ENCODE results near the gene E2F3.

Gene E2F3

DNA sequence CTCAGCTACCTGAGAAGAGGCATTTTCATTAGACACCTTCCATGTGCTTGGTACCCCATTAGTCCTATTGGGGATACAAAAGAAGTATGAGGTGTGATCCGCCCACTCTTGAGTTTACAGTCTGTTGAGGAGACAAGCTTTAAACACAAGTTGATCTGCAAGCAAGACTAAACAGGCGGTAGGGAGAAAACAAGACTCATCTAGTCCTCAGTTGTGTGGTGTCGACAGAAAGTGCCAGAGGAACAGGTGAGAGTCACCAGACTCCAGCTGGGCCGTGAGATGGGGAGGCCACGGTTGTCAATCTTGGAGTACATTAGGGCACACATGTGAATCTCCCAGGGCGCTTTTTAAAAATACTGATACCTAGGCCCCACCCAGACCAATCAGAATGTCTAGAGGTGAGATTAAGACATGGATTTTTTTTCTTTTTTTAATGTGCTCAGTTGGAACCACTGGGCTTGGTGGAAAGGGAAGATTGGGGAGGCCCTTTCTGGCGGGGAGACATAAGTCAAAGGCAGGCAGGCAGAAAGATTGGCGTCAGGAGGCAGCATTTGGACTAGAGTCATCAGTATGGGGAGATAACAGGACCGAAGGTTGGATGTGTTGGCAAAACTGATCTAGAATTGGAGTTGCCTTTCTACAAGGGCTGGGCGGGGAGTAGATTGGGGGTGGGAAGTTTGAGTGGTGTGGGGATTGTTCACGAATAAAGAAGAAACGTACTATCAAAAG, 10.4 kb downstream of the E2F3 start:
- TF ChIP-seq CTCF (conservative IDR thresholded peaks at IDR 0.05; ENCODE audit: low read depth, low read length) = no peak
- Histone ChIP-seq H3K4me3 (IDR thresholded peaks at IDR 0.05; ENCODE audit: insufficient read depth, low read depth, low read length) (no peak overlapping the region), H3K27me3 (ENCODE audit: insufficient read depth, low read depth) (no peaks in the 10 kb centered on the region), H3K4me2 (no peak overlapping the region; the same call in 1 of the 2 replicates), H3K9ac (no peak overlapping the region), H3K36me3 (ENCODE audit: insufficient read depth) (no peaks in the 10 kb centered on the region), H4K20me1 (ENCODE audit: insufficient read depth) (peaks cover 49% of the 10 kb centered on the region), H3K4me1 (ENCODE audit: low read depth, poor library complexity, severe bottlenecking) (peaks cover 99% of the 10 kb centered on the region), H3K79me2 (ENCODE audit: insufficient read depth, low read depth) (peaks cover 98% of the 10 kb centered on the region), H2AFZ (ENCODE audit: low read depth) (no peak overlapping the region), H3K27ac (no peak overlapping the region)

DNA sequence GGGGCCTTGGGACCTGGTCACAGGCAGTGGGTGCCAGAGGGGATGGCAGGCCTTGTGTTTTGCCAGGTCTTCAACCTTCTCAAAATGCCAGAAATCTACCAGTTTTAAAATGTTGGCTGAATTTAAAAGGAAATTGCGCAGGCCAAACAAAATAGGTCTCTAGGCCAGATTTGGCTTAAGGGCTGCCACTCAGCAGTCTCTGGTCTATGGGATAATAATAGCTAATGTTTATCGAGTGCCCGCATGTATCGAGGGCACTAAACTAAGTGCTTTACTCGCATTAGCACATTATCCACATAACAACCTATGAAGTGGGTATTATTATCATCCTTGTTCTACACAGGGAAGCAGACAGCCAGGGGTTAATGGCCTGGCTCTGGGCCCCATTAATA, 11.0 kb downstream of the E2F3 start:
- Histone ChIP-seq H4K20me1 (ENCODE audit: insufficient read depth) (peaks cover 55% of the 10 kb centered on the region), H2AFZ (ENCODE audit: low read depth) (no peak overlapping the region), H3K4me1 (ENCODE audit: low read depth, poor library complexity, severe bottlenecking) (peaks cover 99% of the 10 kb centered on the region), H3K36me3 (ENCODE audit: insufficient read depth) (no peaks in the 10 kb centered on the region), H3K4me3 (IDR thresholded peaks at IDR 0.05; ENCODE audit: insufficient read depth, low read depth, low read length) (no peak overlapping the region), H3K9ac (no peak overlapping the region), H3K27me3 (ENCODE audit: insufficient read depth, low read depth) (no peaks in the 10 kb centered on the region), H3K79me2 (ENCODE audit: insufficient read depth, low read depth) (peaks cover 97% of the 10 kb centered on the region), H3K27ac (no peak overlapping the region), H3K4me2 (no peak overlapping the region)
- no peak for TF ChIP-seq CTCF (conservative IDR thresholded peaks at IDR 0.05; ENCODE audit: low read depth, low read length)

DNA sequence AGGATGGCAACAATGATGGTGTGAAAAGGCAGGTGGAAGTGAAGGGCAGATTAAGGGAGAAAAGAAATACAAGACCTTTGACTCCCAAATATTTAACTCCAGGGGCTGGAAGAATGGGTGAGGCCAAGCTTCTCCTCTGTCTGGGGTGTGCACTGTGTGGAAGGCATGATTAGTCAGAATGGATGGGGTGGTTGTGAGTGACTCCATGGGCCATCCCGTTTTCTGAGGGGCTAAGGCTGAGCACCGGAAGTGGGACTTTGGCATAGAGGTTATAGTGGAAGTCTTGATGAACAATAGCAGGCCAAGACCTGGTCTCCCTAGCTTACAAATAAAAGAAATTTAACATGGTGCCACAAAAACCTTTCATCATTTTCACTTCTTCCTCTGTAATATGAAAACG, 12.1 kb downstream of the E2F3 start:
- Histone ChIP-seq H3K9ac (no peak overlapping the region), H3K79me2 (ENCODE audit: insufficient read depth, low read depth) (peaks cover 95% of the 10 kb centered on the region), H3K27me3 (ENCODE audit: insufficient read depth, low read depth) (no peaks in the 10 kb centered on the region), H3K27ac (no peak overlapping the region), H3K36me3 (ENCODE audit: insufficient read depth) (no peaks in the 10 kb centered on the region; the same call in 1 of the 2 replicates), H3K4me1 (ENCODE audit: low read depth, poor library complexity, severe bottlenecking) (peaks cover 95% of the 10 kb centered on the region), H3K4me2 (peak overlapping the region; percentile 26; the same call in 1 of the 2 replicates), H4K20me1 (ENCODE audit: insufficient read depth) (peaks cover 60% of the 10 kb centered on the region), H3K4me3 (IDR thresholded peaks at IDR 0.05; ENCODE audit: insufficient read depth, low read depth, low read length) (no peak overlapping the region), H2AFZ (ENCODE audit: low read depth) (no peak overlapping the region)
- no peak for TF ChIP-seq CTCF (conservative IDR thresholded peaks at IDR 0.05; ENCODE audit: low read depth, low read length)

DNA sequence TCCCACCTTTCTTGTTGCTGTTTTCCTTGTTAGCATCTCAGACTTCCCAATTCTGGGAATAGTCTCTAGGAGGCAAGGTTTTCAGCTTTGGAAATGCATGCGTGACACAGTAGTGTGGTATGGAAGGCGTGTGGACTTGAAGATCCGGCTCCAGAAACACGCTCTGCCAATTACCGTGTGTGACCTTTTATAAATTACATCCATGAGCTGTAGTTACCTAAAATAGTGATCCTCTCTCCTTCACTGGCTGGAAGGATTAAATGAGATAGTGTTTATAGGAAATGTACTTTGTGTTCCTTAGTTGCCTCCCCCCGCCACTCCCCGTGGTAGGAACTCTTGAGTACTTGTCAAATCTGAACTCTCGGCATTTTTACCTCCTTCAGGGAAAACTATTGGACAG, 13.0 kb downstream of the E2F3 start:
- Histone ChIP-seq H3K36me3 (ENCODE audit: insufficient read depth) (no peaks in the 10 kb centered on the region; the same call in 1 of the 2 replicates), H3K4me2 (peak overlapping the region; percentile 52), H2AFZ (ENCODE audit: low read depth) (no peak overlapping the region), H3K27ac (peak overlapping the region; percentile 56; the same call in 1 of the 2 replicates), H3K4me1 (ENCODE audit: low read depth, poor library complexity, severe bottlenecking) (peaks cover 86% of the 10 kb centered on the region), H3K27me3 (ENCODE audit: insufficient read depth, low read depth) (no peaks in the 10 kb centered on the region), H3K4me3 (IDR thresholded peaks at IDR 0.05; ENCODE audit: insufficient read depth, low read depth, low read length) (no peak overlapping the region), H4K20me1 (ENCODE audit: insufficient read depth) (peaks cover 56% of the 10 kb centered on the region), H3K9ac (no peak overlapping the region), H3K79me2 (ENCODE audit: insufficient read depth, low read depth) (peaks cover 95% of the 10 kb centered on the region)
- no peak for TF ChIP-seq CTCF (conservative IDR thresholded peaks at IDR 0.05; ENCODE audit: low read depth, low read length)
